ENCODE measurements around the gene HFM1.

GRCh38 chr1:91450260-91450659 lies 45.6 kb upstream of the HFM1 start:
- TF ChIP-seq CTCF (IDR thresholded peaks at IDR 0.05) (no peak), POLR2A (IDR thresholded peaks at IDR 0.05) (no peak)

All from gastroesophageal sphincter (tissue), 3 donors.